Measurements from ENCODE around the gene BICDL1.

The BICDL1 gene

GRCh38 chr12:120132054-120132836 lies 143.2 kb downstream of the BICDL1 start:
- no peak for DNase-seq

- DNase-seq: no peak
Measured at GRCh38 chr12:120132863-120133385, 143.9 kb downstream of the BICDL1 start.

GRCh38 chr12:120134307-120134980 lies 145.4 kb downstream of the BICDL1 start:
- DNase-seq: no peak

DNA sequence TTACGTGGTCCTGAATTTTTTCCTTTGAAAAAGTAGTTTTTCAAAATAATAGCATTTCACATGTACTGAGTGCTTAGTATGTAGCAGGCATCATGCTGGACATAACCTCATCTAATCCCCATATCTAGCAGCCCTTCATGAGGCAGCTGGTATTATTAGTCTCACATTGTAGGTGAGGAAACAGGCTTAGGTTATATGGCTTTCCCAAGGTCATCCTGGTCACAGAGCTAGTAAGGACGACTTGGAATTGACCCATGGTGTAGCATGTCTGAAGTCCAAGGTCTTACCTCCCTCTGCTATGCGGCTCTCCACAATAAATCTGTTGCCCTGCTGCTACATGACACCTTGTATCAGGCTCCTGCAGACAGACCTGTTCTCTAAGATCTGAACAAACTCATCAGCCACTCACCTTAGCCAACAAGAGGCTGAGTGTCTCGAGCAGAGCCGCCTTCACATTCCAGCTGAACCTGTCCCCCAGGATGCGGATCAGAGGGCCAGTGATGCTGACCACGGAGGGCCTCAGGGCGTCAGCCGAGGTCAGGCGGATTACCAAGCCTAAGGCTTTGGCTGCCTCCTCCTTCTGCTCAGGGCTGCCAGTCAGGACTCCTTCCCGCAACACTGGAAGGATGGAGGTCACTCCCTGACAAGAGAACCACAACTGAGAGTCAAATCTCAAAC lies 147.2 kb downstream of the BICDL1 start:
- DNase-seq: no peak

- no peak for DNase-seq
Measured at GRCh38 chr12:120137833-120138232, 148.8 kb downstream of the BICDL1 start.

DNA sequence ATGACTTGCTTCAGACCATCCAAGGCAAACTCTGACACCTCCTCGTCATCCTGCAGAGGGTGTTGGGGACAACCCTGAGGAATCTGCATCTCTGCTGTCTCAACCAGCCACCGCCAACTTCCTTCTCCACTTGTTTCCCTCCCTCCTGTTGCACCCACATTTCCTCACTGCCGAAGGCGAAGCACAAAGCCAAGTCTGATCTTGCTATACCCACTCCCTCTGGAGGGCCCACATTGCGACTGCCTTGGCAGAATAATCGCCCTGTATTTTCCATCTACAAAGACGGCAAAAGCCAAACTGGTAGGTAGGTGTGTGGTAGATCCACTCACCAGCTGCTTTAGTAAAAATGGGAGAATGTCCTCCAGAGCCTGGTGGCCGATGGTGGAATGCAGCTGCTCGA lies 149.3 kb downstream of the BICDL1 start:
- no peak for DNase-seq

DNA sequence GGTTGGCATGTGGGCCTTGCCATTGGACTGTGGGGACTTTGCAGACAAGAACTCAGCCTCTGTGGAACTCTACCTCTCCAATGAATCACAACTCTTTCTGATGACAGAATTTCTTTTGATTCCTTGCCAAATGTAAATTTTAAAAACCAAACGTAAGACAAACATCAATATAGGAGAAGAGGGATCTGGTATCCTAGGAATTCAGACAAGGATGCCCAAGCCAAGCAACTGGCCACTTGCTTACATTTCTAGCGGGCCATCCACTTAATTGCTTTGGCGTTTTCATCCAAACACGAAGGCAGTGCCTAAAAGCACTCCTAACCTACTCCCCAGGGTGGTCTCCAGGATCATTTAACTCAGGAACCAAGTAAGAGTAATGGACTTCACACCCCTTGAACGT lies 150.9 kb downstream of the BICDL1 start:
- no peak for DNase-seq

- DNase-seq: no peak
Measured at GRCh38 chr12:120140603-120141002, 151.6 kb downstream of the BICDL1 start.

GRCh38 chr12:120141336-120141735 lies 152.3 kb downstream of the BICDL1 start:
- no peak for DNase-seq

DNA sequence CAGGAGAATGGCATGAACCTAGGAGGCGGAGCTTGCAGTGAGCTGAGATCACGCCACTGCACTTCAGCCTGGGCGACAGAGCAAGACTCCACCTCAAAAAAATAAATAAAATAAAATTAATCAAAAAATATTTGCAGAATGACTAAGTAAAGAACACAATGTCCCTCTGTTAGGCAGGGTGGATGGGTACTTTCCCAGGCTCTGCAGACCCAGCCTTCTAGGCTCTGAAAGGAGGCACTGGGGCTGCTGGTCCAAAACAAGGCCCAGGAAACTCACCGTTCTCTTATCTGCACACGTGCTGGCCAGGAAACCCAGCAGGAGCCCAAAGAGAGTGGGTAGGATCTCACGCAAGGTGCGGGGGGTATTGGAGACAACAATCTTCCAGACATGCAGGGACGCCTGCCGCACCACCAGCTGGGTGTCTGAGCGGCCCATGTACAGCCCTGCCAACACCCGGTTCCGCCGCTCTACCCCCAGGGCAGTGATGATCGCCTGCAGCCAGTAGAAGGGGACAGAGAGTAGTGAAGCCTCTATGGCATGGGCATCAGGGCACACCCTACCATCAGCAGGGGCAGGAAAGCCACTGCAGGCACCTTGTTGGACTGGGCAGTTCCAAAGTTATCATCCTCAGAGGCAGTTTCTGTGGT lies 153.3 kb downstream of the BICDL1 start:
- DNase-seq: no peak

All from suppressor macrophage treated with lipopolysaccharide for 1 hour (primary cell).